ENCODE measurements around the gene PGBD5.

PGBD5 gene

GRCh38 chr1:230314142-230314470, 112.0 kb downstream of the PGBD5 start:
- no peak overlapping the region for H3K4me3 ChIP-seq (ENCODE audit: control insufficient read depth, low read depth, low read length)
- no peak for DNase-seq (ENCODE audit: low read depth)
- TF ChIP-seq CTCF (IDR thresholded peaks at IDR 0.05; ENCODE audit: control insufficient read depth, insufficient read depth, low read depth, low read length, missing control alignments): no peak

- no peak for TF ChIP-seq CTCF (IDR thresholded peaks at IDR 0.05; ENCODE audit: control insufficient read depth, insufficient read depth, low read depth, low read length, missing control alignments)
- H3K4me3 ChIP-seq (ENCODE audit: control insufficient read depth, low read depth, low read length): no peak overlapping the region
- no peak for DNase-seq (ENCODE audit: low read depth)
These were observed 112.5 kb downstream of the PGBD5 start for GRCh38 chr1:230313453-230314141.

GRCh38 chr1:230312676-230313075, 113.5 kb downstream of the PGBD5 start:
- no peak for TF ChIP-seq CTCF (IDR thresholded peaks at IDR 0.05; ENCODE audit: control insufficient read depth, insufficient read depth, low read depth, low read length, missing control alignments)
- DNase-seq (ENCODE audit: low read depth): no peak
- no peak overlapping the region for H3K4me3 ChIP-seq (ENCODE audit: control insufficient read depth, low read depth, low read length)

- TF ChIP-seq CTCF (IDR thresholded peaks at IDR 0.05; ENCODE audit: control insufficient read depth, insufficient read depth, low read depth, low read length, missing control alignments): peak; percentile 94
- no peak overlapping the region for H3K4me3 ChIP-seq (ENCODE audit: control insufficient read depth, low read depth, low read length)
- DNase-seq (ENCODE audit: low read depth): peak; percentile 20
These were observed 115.6 kb downstream of the PGBD5 start for GRCh38 chr1:230310381-230311163.

- no peak for TF ChIP-seq CTCF (IDR thresholded peaks at IDR 0.05; ENCODE audit: control insufficient read depth, insufficient read depth, low read depth, low read length, missing control alignments)
- no peak for DNase-seq (ENCODE audit: low read depth)
- no peak overlapping the region for H3K4me3 ChIP-seq (ENCODE audit: control insufficient read depth, low read depth, low read length)
These were observed 116.4 kb downstream of the PGBD5 start for GRCh38 chr1:230309646-230310177.

- no peak for TF ChIP-seq CTCF (IDR thresholded peaks at IDR 0.05; ENCODE audit: control insufficient read depth, insufficient read depth, low read depth, low read length, missing control alignments)
- DNase-seq (ENCODE audit: low read depth): no peak
These were observed 117.3 kb downstream of the PGBD5 start for GRCh38 chr1:230308821-230309220.

More at GRCh38 chr1:230308821-230309220, 117.3 kb downstream of the PGBD5 start:
- H3K4me3 ChIP-seq (ENCODE audit: control insufficient read depth, low read depth, low read length): no peak overlapping the region

Measured in AG09309 (cell line).